GM12865 (cell line): ENCODE measurements around the gene PAPPA.

Source experiments
- DNase-seq: peaks from one replicate; pipeline ENCODE4 v3.0.0; 2010; ENCODE audit warnings: low read depth
- H3K4me3 ChIP-seq: 2 replicates; pipeline ENCODE4 v1.5.1; 2011; ENCODE audit warnings: mild to moderate bottlenecking, low read depth, low read length, control low read depth
- CTCF ChIP-seq: IDR thresholded peaks from 2 replicates; pipeline ENCODE4 v1.5.1; 2011; ENCODE audit warnings: low read length, control low read depth, low read depth, inconsistent platforms; ENCODE audit not compliant: insufficient read depth; ENCODE audit errors: missing control alignments

PAPPA gene

GRCh38 chr9:116223926-116224325, 70.3 kb downstream of the PAPPA start:
- no peak for TF ChIP-seq CTCF
- H3K4me3 ChIP-seq = no peak overlapping the region
- DNase-seq = no peak

- DNase-seq = no peak
- TF ChIP-seq CTCF = no peak
Observed at GRCh38 chr9:116230051-116230632, 76.6 kb downstream of the PAPPA start.

GRCh38 chr9:116232424-116233159, 79.0 kb downstream of the PAPPA start:
- no peak for DNase-seq

More at GRCh38 chr9:116230051-116230632, 76.6 kb downstream of the PAPPA start:
- H3K4me3 ChIP-seq = no peak overlapping the region

GRCh38 chr9:116233160-116233530, 79.6 kb downstream of the PAPPA start:
- no peak for DNase-seq
- TF ChIP-seq CTCF = no peak
- H3K4me3 ChIP-seq = no peak overlapping the region

More at GRCh38 chr9:116232424-116233159, 79.0 kb downstream of the PAPPA start:
- TF ChIP-seq CTCF = no peak
- no peak overlapping the region for H3K4me3 ChIP-seq

GRCh38 chr9:116234081-116234480, 80.5 kb downstream of the PAPPA start:
- no peak for DNase-seq
- no peak overlapping the region for H3K4me3 ChIP-seq
- no peak for TF ChIP-seq CTCF

- no peak overlapping the region for H3K4me3 ChIP-seq
- DNase-seq = no peak
- TF ChIP-seq CTCF = no peak
Observed at GRCh38 chr9:116236979-116237378, 83.4 kb downstream of the PAPPA start.
